ENCODE results near the gene GPR37L1.
"Not testable (repeated sequence)": the region's sequence is repeated elsewhere in the genome, so short reads cannot be mapped to it uniquely, and the experiment has no call there.

GPR37L1 gene

GRCh38 chr1:202143011-202143767 is 20.5 kb downstream of the GPR37L1 start:
- H3K27ac Mint-ChIP-seq, result peak overlapping the region; percentile 99
- H3K4me1 Mint-ChIP-seq, result peaks cover 33% of the 10 kb centered on the region
- peaks cover 45% of the 10 kb centered on the region for H3K36me3 Mint-ChIP-seq
- no peak for DNase-seq (ENCODE audit: low spot score in 2 of 2)
- no peaks in the 10 kb centered on the region for H3K9me3 Mint-ChIP-seq
- ATAC-seq, result peak; percentile 9
- H3K4me3 Mint-ChIP-seq, result peak overlapping the region; percentile 99

- ATAC-seq (peak; percentile 63), DNase-seq (ENCODE audit: low spot score in 2 of 2) (peak; percentile 26 to 73)
- H3K4me3 Mint-ChIP-seq, result peak overlapping the region; percentile 99
- H3K4me1 Mint-ChIP-seq, result peaks cover 31% of the 10 kb centered on the region
- peak overlapping the region; percentile 99 for H3K27ac Mint-ChIP-seq
- no peaks in the 10 kb centered on the region for H3K9me3 Mint-ChIP-seq
- peaks cover 49% of the 10 kb centered on the region for H3K36me3 Mint-ChIP-seq
Observed at GRCh38 chr1:202143768-202144401, 21.2 kb downstream of the GPR37L1 start.

- ATAC-seq (peak; percentile 75), DNase-seq (ENCODE audit: low spot score in 2 of 2) (peak; percentile 60 to 83)
- Mint-ChIP-seq H3K27ac (peak within 1 kb of the TSS; percentile 99), H3K4me3 (peak within 1 kb of the TSS; percentile 99), H3K9me3 (no peaks in the 10 kb centered on the region), H3K36me3 (peaks cover 55% of the 10 kb centered on the region), H3K4me1 (peaks cover 31% of the 10 kb centered on the region)
Observed at GRCh38 chr1:202144402-202145067, 21.8 kb downstream of the GPR37L1 start, which contains the start of gene ARL8A. Gene ARL8A, minus strand, starts transcription at chr1:202144737. Its CDS starts 165 bp downstream, at chr1:202144572.

- Mint-ChIP-seq H3K4me3 (peak overlapping the region; percentile 99), H3K36me3 (peaks cover 62% of the 10 kb centered on the region), H3K27ac (peak overlapping the region; percentile 93), H3K4me1 (peaks cover 33% of the 10 kb centered on the region), H3K9me3 (no peaks in the 10 kb centered on the region)
- DNase-seq (ENCODE audit: low spot score in 2 of 2) (peak; percentile 30 to 82), ATAC-seq (peak; percentile 83)
Observed at GRCh38 chr1:202145068-202145743, 22.5 kb downstream of the GPR37L1 start.

GRCh38 chr1:202145744-202146140 is 23.0 kb downstream of the GPR37L1 start:
- ATAC-seq; DNase-seq (ENCODE audit: low spot score in 2 of 2); H3K9me3 Mint-ChIP-seq: not testable (repeated sequence)
- Mint-ChIP-seq H3K4me1 (peaks cover 39% of the 10 kb centered on the region), H3K36me3 (peaks cover 68% of the 10 kb centered on the region), H3K4me3 (peak overlapping the region; percentile 99), H3K27ac (peak overlapping the region; percentile 93)

GRCh38 chr1:202146279-202146678 is 23.6 kb downstream of the GPR37L1 start:
- peaks cover 73% of the 10 kb centered on the region for H3K36me3 Mint-ChIP-seq
- H3K9me3 Mint-ChIP-seq, result no peaks in the 10 kb centered on the region
- H3K4me1 Mint-ChIP-seq, result peaks cover 44% of the 10 kb centered on the region
- ATAC-seq (no peak), DNase-seq (ENCODE audit: low spot score in 2 of 2) (no peak)
- H3K4me3 Mint-ChIP-seq, result peak overlapping the region; percentile 99
- peak overlapping the region; percentile 93 for H3K27ac Mint-ChIP-seq

- ATAC-seq, result no peak
- no peaks in the 10 kb centered on the region for H3K9me3 Mint-ChIP-seq
- no peak for DNase-seq (ENCODE audit: low spot score in 2 of 2)
- no peak overlapping the region for H3K4me3 Mint-ChIP-seq
- H3K27ac Mint-ChIP-seq, result peak overlapping the region; percentile 93
- H3K4me1 Mint-ChIP-seq, result peaks cover 46% of the 10 kb centered on the region
- peaks cover 80% of the 10 kb centered on the region for H3K36me3 Mint-ChIP-seq
Observed at GRCh38 chr1:202146993-202147392, 24.3 kb downstream of the GPR37L1 start.

GRCh38 chr1:202148391-202148790 is 25.7 kb downstream of the GPR37L1 start:
- H3K4me1 Mint-ChIP-seq, result peaks cover 42% of the 10 kb centered on the region
- no peaks in the 10 kb centered on the region for H3K9me3 Mint-ChIP-seq
- peaks cover 87% of the 10 kb centered on the region for H3K36me3 Mint-ChIP-seq
- H3K4me3 Mint-ChIP-seq, result no peak overlapping the region
- DNase-seq (ENCODE audit: low spot score in 2 of 2), result no peak
- peak overlapping the region; percentile 76 for H3K27ac Mint-ChIP-seq
- no peak for ATAC-seq

- H3K36me3 Mint-ChIP-seq, result peaks cover 93% of the 10 kb centered on the region
- H3K9me3 Mint-ChIP-seq, result no peaks in the 10 kb centered on the region
- ATAC-seq (no peak), DNase-seq (ENCODE audit: low spot score in 2 of 2) (no peak)
- no peak overlapping the region for H3K4me3 Mint-ChIP-seq
- H3K4me1 Mint-ChIP-seq, result peaks cover 43% of the 10 kb centered on the region
- H3K27ac Mint-ChIP-seq, result peak overlapping the region; percentile 89
Observed at GRCh38 chr1:202149566-202149965, 26.8 kb downstream of the GPR37L1 start.

- ATAC-seq (no peak), DNase-seq (ENCODE audit: low spot score in 2 of 2) (no peak)
- H3K36me3 Mint-ChIP-seq, result peaks cover 93% of the 10 kb centered on the region
- peaks cover 46% of the 10 kb centered on the region for H3K4me1 Mint-ChIP-seq
- H3K9me3 Mint-ChIP-seq, result no peaks in the 10 kb centered on the region
- H3K27ac Mint-ChIP-seq, result peak overlapping the region; percentile 89
- H3K4me3 Mint-ChIP-seq, result no peak overlapping the region
Observed at GRCh38 chr1:202150187-202150586, 27.5 kb downstream of the GPR37L1 start.

GRCh38 chr1:202150602-202151001 is 27.9 kb downstream of the GPR37L1 start:
- no peak for ATAC-seq
- no peak for DNase-seq (ENCODE audit: low spot score in 2 of 2)
- Mint-ChIP-seq H3K4me3 (no peak overlapping the region), H3K27ac (peak overlapping the region; percentile 89), H3K4me1 (peaks cover 46% of the 10 kb centered on the region), H3K36me3 (peaks cover 93% of the 10 kb centered on the region), H3K9me3 (no peaks in the 10 kb centered on the region)

- Mint-ChIP-seq H3K4me3 (no peak overlapping the region), H3K4me1 (peaks cover 49% of the 10 kb centered on the region), H3K36me3 (peaks cover 98% of the 10 kb centered on the region), H3K27ac (peak overlapping the region; percentile 89), H3K9me3 (no peaks in the 10 kb centered on the region)
- ATAC-seq (no peak), DNase-seq (ENCODE audit: low spot score in 2 of 2) (no peak)
Observed at GRCh38 chr1:202151045-202151444, 28.3 kb downstream of the GPR37L1 start.

- Mint-ChIP-seq H3K4me3 (no peak overlapping the region), H3K4me1 (peaks cover 62% of the 10 kb centered on the region), H3K27ac (peak overlapping the region; percentile 23), H3K9me3 (no peaks in the 10 kb centered on the region), H3K36me3 (peaks cover 100% of the 10 kb centered on the region)
- ATAC-seq, result no peak
- no peak for DNase-seq (ENCODE audit: low spot score in 2 of 2)
Observed at GRCh38 chr1:202152399-202152798, 29.7 kb downstream of the GPR37L1 start.

GRCh38 chr1:202153284-202153683 is 30.6 kb downstream of the GPR37L1 start:
- H3K4me3 Mint-ChIP-seq, result no peak overlapping the region

More at GRCh38 chr1:202153284-202153683, 30.6 kb downstream of the GPR37L1 start:
- Mint-ChIP-seq H3K27ac (peak overlapping the region; percentile 89), H3K36me3 (peaks cover 100% of the 10 kb centered on the region), H3K9me3 (no peaks in the 10 kb centered on the region), H3K4me1 (peaks cover 63% of the 10 kb centered on the region)
- DNase-seq (ENCODE audit: low spot score in 2 of 2) (no peak), ATAC-seq (no peak)

Data from stimulated activated effector memory CD8-positive, alpha-beta T cell treated with anti-CD3 and anti-CD28 coated beads, Interleukin-12 subunit alpha, Interleukin-12 subunit beta, amount 100 ng/mL, for 72 hours (primary cell).